K562 (cell line): ENCODE results near the gene ZBED4. TPM values are rescaled to one million over a fixed set of nuclear protein-coding genes. Genes with fewer than 3 reads are reported as not detected.
A peak's percentile ranks its signal among the peaks of the same experiment; 100 is the strongest.

ENCODE experiments used
- C11orf30 ChIP-seq: fragments of 450-650 bp; IDR thresholded peaks from 2 replicates; pipeline ENCODE4 v1.6.1; 2016; ENCODE audit warnings: low read depth, mild to moderate bottlenecking
- EP400 ChIP-seq: fragments of 450-650 bp; IDR thresholded peaks from 2 replicates; pipeline ENCODE4 v1.6.1; 2017; ENCODE audit warnings: antibody characterized with exemption, mild to moderate bottlenecking, moderate library complexity
- ETS2 ChIP-seq: IDR thresholded peaks from 2 replicates; pipeline ENCODE4 v1.6.1; 2016; ENCODE audit warnings: borderline replicate concordance, missing genetic modification characterization, mild to moderate bottlenecking, moderate library complexity, missing compliant biosample characterization; ENCODE audit not compliant: poor library complexity, severe bottlenecking
- EWSR1 ChIP-seq: fragments of 450-650 bp; IDR thresholded peaks from 2 replicates; pipeline ENCODE4 v1.6.1; 2018; ENCODE audit warnings: borderline replicate concordance, mild to moderate bottlenecking, low read depth, moderate library complexity; ENCODE audit not compliant: partially characterized antibody
- GABPB1 ChIP-seq: sonication (generic); formaldehyde crosslinking; IDR thresholded peaks from 2 replicates; pipeline ENCODE4 v1.8.0; 2022; ENCODE audit warnings: mild to moderate bottlenecking, missing genetic modification reagents
- HDGF ChIP-seq: fragments of 450-650 bp; IDR thresholded peaks from 2 replicates; pipeline ENCODE4 v1.6.1; 2016
- NRF1 ChIP-seq, 2 experiments: fragments of 450-650 bp; IDR thresholded peaks in 1 of 2; conservative IDR thresholded peaks in 1 of 2; 2 replicates each; pipeline ENCODE4 v1.6.1; 2014; ENCODE audit warnings: mild to moderate bottlenecking in 2 of 2
- PCBP2 ChIP-seq: fragments of 200-400 bp; formaldehyde crosslinking; IDR thresholded peaks from 2 replicates; pipeline ENCODE4 v1.6.1; 2018; ENCODE audit warnings: low read length, low read depth, mild to moderate bottlenecking, moderate library complexity; ENCODE audit not compliant: poor library complexity, severe bottlenecking
- POLR2AphosphoS5 ChIP-seq: IDR thresholded peaks from 2 replicates; pipeline ENCODE4 v1.6.1; 2011; ENCODE audit warnings: mild to moderate bottlenecking, low read depth, low read length, moderate library complexity; ENCODE audit not compliant: control insufficient read depth, insufficient read depth
- RBM15 ChIP-seq: fragments of 200-400 bp; formaldehyde crosslinking; IDR thresholded peaks from 2 replicates; pipeline ENCODE4 v1.6.1; 2018; ENCODE audit warnings: mild to moderate bottlenecking, low read length, moderate library complexity; ENCODE audit not compliant: insufficient read depth
- RNF2 ChIP-seq: sonication (generic); IDR thresholded peaks from 2 replicates; pipeline ENCODE4 v1.6.1; 2016
- ZC3H11A ChIP-seq: IDR thresholded peaks from 2 replicates; pipeline ENCODE4 v1.6.1; 2012; ENCODE audit warnings: low read depth, low read length, improper control_type of control experiment
- ZKSCAN3 ChIP-seq: fragments of 250-450 bp; sonication (Bioruptor Pico); IDR thresholded peaks from 2 replicates; pipeline ENCODE4 v1.4.0; 2020
- ZNF165 ChIP-seq: fragments of 250-450 bp; sonication (Bioruptor Pico); IDR thresholded peaks from 2 replicates; pipeline ENCODE4 v1.4.0; 2020; ENCODE audit warnings: borderline replicate concordance
- ZNF217 ChIP-seq: sonication (generic); formaldehyde crosslinking; IDR thresholded peaks from 2 replicates; pipeline ENCODE4 v1.8.0; 2022; ENCODE audit warnings: mild to moderate bottlenecking, missing genetic modification reagents
- ZNF274 ChIP-seq: IDR thresholded peaks from 2 replicates; pipeline ENCODE4 v1.6.1; 2011; ENCODE audit warnings: low read depth, mild to moderate bottlenecking, low read length, moderate library complexity, borderline replicate concordance
- polyA plus RNA-seq, 8 experiments: library from polyadenylated mRNA; depleted of rRNA in 4 of 8; stranded (reverse) in 5 of 8; unstranded in 3 of 8; fragments of >200 nt; fragmentation: Nextera tagmentation in 2 of 8; fragmentation: Illumina TruSeq in 1 of 8; extraction: Ambion mirVana in 2 of 8; extraction: Trizol in 1 of 8; gene quantifications; 2 replicates each; pipeline versions ENCODE4 v1.2.1 to v1.2.3, GENCODE V29; 2011 to 2014; ENCODE audit warnings: inconsistent platforms in 1 of 8, missing spikeins in 1 of 8
- total RNA-seq, 7 experiments: library from RNA; depleted of rRNA in 6 of 7; stranded (reverse); fragments of >200 nt in 6 of 7; fragmentation: Illumina TruSeq in 2 of 7; extraction: Trizol in 2 of 7; gene quantifications; 2 replicates each; pipeline versions ENCODE4 v1.2.1 to v1.2.3, GENCODE V29; 2011 to 2021; ENCODE audit warnings: low replicate concordance in 1 of 7
- TF ChIP-seq, protein P1 (sequence below): fragments of 250-450 bp; sonication (Bioruptor Pico); IDR thresholded peaks from 2 replicates; pipeline ENCODE4 v1.4.0; 2020
- TF ChIP-seq, protein P2 (sequence below): fragments of 200-800 bp; sonication (Bioruptor generic); IDR thresholded peaks from 2 replicates; pipeline ENCODE4 v1.6.1; 2017; ENCODE audit warnings: missing genetic modification characterization, missing compliant biosample characterization
- TF ChIP-seq, protein P3 (sequence below): IDR thresholded peaks from 3 replicates; pipeline ENCODE4 v1.6.1; 2011; ENCODE audit warnings: borderline replicate concordance, mild to moderate bottlenecking; ENCODE audit not compliant: insufficient read length, insufficient read depth

ZBED4 gene
- total and polyA plus RNA-seq, 9 of the 15 experiments (the other 6 are each of a cell fraction or from before 2014, with no cell fraction given): 1.5 to 16.8 (median 7.4) TPM

DNA sequence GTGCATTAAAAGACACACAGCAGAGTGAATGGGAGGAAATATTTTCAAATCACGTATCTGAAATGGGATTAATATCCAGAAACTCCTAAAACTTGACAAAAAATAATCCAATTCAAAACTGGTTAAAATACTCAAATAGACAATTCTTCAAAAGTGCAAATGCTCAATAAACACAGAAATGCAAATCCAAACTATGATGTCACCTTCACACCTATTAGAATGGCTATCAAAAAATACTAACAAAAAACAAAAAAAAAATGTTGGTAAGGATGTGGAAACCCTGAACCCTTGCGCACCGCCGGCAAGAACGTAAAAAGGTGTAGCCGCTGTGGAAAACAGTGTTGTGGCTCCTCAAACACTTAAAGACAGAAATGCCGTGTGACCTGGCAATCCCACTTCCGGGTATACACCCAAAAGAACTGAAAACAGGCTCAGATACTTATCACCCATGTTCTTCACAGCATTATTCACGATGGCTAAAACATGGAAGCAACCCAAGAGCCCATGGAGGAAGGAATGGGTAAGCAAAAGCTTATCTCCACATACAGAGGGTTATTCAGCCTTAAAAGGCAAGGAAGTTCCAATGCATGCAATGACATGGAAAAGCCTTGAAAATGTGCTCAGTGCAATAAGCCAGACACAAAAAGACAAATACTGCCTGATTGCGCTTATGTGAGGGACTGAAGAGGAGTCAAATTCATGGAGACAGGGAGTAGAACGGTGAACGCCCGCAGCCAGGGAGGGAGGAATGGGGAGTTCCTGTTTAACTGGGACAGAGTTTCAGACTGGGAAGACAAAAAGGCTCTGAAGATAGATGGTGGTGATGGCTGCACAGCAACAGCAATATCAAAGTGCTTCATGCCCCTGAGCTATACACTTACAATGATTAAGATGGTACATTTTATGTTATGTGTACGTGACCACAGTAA, 45.6 kb upstream of the ZBED4 start (continued):
- TF ChIP-seq, protein P1, sequence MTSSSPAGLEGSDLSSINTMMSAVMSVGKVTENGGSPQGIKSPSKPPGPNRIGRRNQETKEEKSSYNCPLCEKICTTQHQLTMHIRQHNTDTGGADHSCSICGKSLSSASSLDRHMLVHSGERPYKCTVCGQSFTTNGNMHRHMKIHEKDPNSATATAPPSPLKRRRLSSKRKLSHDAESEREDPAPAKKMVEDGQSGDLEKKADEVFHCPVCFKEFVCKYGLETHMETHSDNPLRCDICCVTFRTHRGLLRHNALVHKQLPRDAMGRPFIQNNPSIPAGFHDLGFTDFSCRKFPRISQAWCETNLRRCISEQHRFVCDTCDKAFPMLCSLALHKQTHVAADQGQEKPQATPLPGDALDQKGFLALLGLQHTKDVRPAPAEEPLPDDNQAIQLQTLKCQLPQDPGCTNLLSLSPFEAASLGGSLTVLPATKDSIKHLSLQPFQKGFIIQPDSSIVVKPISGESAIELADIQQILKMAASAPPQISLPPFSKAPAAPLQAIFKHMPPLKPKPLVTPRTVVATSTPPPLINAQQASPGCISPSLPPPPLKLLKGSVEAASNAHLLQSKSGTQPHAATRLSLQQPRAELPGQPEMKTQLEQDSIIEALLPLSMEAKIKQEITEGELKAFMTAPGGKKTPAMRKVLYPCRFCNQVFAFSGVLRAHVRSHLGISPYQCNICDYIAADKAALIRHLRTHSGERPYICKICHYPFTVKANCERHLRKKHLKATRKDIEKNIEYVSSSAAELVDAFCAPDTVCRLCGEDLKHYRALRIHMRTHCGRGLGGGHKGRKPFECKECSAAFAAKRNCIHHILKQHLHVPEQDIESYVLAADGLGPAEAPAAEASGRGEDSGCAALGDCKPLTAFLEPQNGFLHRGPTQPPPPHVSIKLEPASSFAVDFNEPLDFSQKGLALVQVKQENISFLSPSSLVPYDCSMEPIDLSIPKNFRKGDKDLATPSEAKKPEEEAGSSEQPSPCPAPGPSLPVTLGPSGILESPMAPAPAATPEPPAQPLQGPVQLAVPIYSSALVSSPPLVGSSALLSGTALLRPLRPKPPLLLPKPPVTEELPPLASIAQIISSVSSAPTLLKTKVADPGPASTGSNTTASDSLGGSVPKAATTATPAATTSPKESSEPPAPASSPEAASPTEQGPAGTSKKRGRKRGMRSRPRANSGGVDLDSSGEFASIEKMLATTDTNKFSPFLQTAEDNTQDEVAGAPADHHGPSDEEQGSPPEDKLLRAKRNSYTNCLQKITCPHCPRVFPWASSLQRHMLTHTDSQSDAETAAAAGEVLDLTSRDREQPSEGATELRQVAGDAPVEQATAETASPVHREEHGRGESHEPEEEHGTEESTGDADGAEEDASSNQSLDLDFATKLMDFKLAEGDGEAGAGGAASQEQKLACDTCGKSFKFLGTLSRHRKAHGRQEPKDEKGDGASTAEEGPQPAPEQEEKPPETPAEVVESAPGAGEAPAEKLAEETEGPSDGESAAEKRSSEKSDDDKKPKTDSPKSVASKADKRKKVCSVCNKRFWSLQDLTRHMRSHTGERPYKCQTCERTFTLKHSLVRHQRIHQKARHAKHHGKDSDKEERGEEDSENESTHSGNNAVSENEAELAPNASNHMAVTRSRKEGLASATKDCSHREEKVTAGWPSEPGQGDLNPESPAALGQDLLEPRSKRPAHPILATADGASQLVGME (CRISPR knock-in tag): no peak
- TF ChIP-seq NRF1 (conservative IDR thresholded peaks at IDR 0.05 in 1 of 2, IDR thresholded peaks at IDR 0.05 in 1 of 2): peak; percentile 49 to 54
- TF ChIP-seq GABPB1: peak; percentile 44; the same call in 1 of the 2 replicates
- no peak for TF ChIP-seq ZC3H11A
- no peak for TF ChIP-seq ETS2
- TF ChIP-seq, protein P2, sequence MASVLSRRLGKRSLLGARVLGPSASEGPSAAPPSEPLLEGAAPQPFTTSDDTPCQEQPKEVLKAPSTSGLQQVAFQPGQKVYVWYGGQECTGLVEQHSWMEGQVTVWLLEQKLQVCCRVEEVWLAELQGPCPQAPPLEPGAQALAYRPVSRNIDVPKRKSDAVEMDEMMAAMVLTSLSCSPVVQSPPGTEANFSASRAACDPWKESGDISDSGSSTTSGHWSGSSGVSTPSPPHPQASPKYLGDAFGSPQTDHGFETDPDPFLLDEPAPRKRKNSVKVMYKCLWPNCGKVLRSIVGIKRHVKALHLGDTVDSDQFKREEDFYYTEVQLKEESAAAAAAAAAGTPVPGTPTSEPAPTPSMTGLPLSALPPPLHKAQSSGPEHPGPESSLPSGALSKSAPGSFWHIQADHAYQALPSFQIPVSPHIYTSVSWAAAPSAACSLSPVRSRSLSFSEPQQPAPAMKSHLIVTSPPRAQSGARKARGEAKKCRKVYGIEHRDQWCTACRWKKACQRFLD (CRISPR knock-in tag): no peak
- no peak for TF ChIP-seq HDGF
- TF ChIP-seq, protein P3, sequence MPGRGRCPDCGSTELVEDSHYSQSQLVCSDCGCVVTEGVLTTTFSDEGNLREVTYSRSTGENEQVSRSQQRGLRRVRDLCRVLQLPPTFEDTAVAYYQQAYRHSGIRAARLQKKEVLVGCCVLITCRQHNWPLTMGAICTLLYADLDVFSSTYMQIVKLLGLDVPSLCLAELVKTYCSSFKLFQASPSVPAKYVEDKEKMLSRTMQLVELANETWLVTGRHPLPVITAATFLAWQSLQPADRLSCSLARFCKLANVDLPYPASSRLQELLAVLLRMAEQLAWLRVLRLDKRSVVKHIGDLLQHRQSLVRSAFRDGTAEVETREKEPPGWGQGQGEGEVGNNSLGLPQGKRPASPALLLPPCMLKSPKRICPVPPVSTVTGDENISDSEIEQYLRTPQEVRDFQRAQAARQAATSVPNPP: no peak
- peak; percentile 74; the same call in 1 of the 2 replicates for TF ChIP-seq RNF2
- no peak for TF ChIP-seq ZKSCAN3 (CRISPR knock-in tag)
- TF ChIP-seq ZNF217 (CRISPR knock-in tag): no peak
- TF ChIP-seq EWSR1: no peak
- TF ChIP-seq C11orf30: peak; percentile 58
- no peak for TF ChIP-seq PCBP2
- no peak for TF ChIP-seq RBM15
- peak; percentile 82 for TF ChIP-seq EP400
- no peak for TF ChIP-seq ZNF165 (CRISPR knock-in tag)
- TF ChIP-seq ZNF274: no peak
- TF ChIP-seq POLR2AphosphoS5: no peak
